KMS-11 (cell line): ENCODE data around the gene SLC49A4.

ENCODE experiments used
- H2AFZ ChIP-seq: fragments of 200-600 bp; sonication (generic); 2 replicates; pipeline ENCODE4 v1.6.1; 2016; ENCODE audit warnings: antibody characterized with exemption, mixed run types, low read depth
- H3K27ac ChIP-seq: fragments of 200-600 bp; sonication (generic); 2 replicates; pipeline ENCODE4 v1.6.1; 2016; ENCODE audit warnings: mild to moderate bottlenecking, mixed run types
- H3K27me3 ChIP-seq: fragments of 200-600 bp; sonication (generic); 2 replicates; pipeline ENCODE4 v1.6.1; 2017; ENCODE audit warnings: mild to moderate bottlenecking, low read depth, mixed run types, moderate library complexity; ENCODE audit not compliant: insufficient read depth
- H3K36me3 ChIP-seq: fragments of 200-600 bp; sonication (generic); 2 replicates; pipeline ENCODE4 v1.6.1; 2017; ENCODE audit warnings: mild to moderate bottlenecking, mixed run types; ENCODE audit not compliant: insufficient read depth
- H3K4me1 ChIP-seq: fragments of 200-600 bp; sonication (generic); 2 replicates; pipeline ENCODE4 v1.6.1; 2016; ENCODE audit warnings: mild to moderate bottlenecking, low read depth, mixed run types; ENCODE audit not compliant: poor library complexity, severe bottlenecking
- H3K4me2 ChIP-seq: fragments of 200-600 bp; sonication (generic); 2 replicates; pipeline ENCODE4 v1.7.0; 2016; ENCODE audit warnings: mild to moderate bottlenecking, mixed run types
- H3K4me3 ChIP-seq: fragments of 200-600 bp; sonication (generic); IDR thresholded peaks from 2 replicates; pipeline ENCODE4 v1.6.1; 2017; ENCODE audit warnings: low read depth, low read length, mixed read lengths; ENCODE audit not compliant: insufficient read depth
- H3K79me2 ChIP-seq: fragments of 200-600 bp; sonication (generic); 2 replicates; pipeline ENCODE4 v1.6.1; 2016; ENCODE audit warnings: low read depth, mixed run types; ENCODE audit not compliant: insufficient read depth
- H3K9ac ChIP-seq: fragments of 200-600 bp; sonication (generic); 2 replicates; pipeline ENCODE4 v1.6.1; 2016; ENCODE audit warnings: mild to moderate bottlenecking, mixed run types
- H4K20me1 ChIP-seq: fragments of 200-600 bp; sonication (generic); 2 replicates; pipeline ENCODE4 v1.6.1; 2016; ENCODE audit warnings: mild to moderate bottlenecking, mixed run types; ENCODE audit not compliant: insufficient read depth
- CTCF ChIP-seq: fragments of 200-600 bp; sonication (generic); conservative IDR thresholded peaks from 2 replicates; pipeline ENCODE4 v1.6.1; 2017; ENCODE audit warnings: low read depth, mild to moderate bottlenecking, antibody characterized with exemption, low read length, moderate library complexity, mixed read lengths

The SLC49A4 gene

DNA sequence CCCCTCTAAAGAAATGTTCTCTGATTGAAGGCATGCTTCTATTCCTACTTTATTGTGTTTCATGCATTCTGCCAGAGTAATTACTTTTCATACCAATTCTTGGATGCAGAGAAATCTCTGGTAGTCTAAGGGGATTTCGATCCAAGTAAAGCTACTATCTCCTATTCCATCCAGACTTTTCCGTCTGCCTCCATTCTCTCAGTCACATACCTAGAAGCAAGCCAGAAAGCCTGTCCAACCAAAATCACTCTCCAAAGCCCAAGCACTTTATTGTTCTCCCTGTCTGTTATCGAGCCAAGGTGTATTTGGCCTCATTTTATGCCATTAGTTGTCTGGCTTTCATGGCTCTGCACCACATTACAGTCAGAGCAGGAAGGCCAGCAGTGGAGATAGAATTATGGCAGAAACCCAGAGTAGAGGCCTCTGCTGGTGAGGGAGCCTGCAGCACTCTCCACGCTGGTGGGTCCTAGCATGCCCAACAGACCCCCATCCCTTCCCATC is 95.9 kb downstream of the SLC49A4 start:
- Histone ChIP-seq H3K36me3 (no peaks in the 10 kb centered on the region), H2AFZ (no peak overlapping the region), H3K27ac (no peak overlapping the region), H3K4me1 (no peaks in the 10 kb centered on the region), H3K4me3 (no peak overlapping the region), H3K79me2 (no peaks in the 10 kb centered on the region), H3K9ac (no peak overlapping the region), H4K20me1 (no peaks in the 10 kb centered on the region), H3K4me2 (no peak overlapping the region), H3K27me3 (no peaks in the 10 kb centered on the region)
- TF ChIP-seq CTCF: no peak

GRCh38 chr3:122892118-122892960 is 97.5 kb downstream of the SLC49A4 start:
- Histone ChIP-seq H3K79me2 (no peaks in the 10 kb centered on the region), H3K27me3 (no peaks in the 10 kb centered on the region), H4K20me1 (no peaks in the 10 kb centered on the region), H3K4me3 (no peak overlapping the region), H3K4me1 (no peaks in the 10 kb centered on the region), H3K27ac (no peak overlapping the region), H2AFZ (no peak overlapping the region), H3K4me2 (no peak overlapping the region), H3K36me3 (no peaks in the 10 kb centered on the region), H3K9ac (no peak overlapping the region)
- no peak for TF ChIP-seq CTCF

- Histone ChIP-seq H3K36me3 (no peaks in the 10 kb centered on the region), H2AFZ (no peak overlapping the region), H3K27ac (no peak overlapping the region), H4K20me1 (no peaks in the 10 kb centered on the region), H3K79me2 (no peaks in the 10 kb centered on the region), H3K27me3 (no peaks in the 10 kb centered on the region), H3K4me2 (no peak overlapping the region), H3K9ac (no peak overlapping the region), H3K4me3 (no peak overlapping the region), H3K4me1 (no peaks in the 10 kb centered on the region)
- no peak for TF ChIP-seq CTCF
Observed at GRCh38 chr3:122893282-122893681, 98.4 kb downstream of the SLC49A4 start.

DNA sequence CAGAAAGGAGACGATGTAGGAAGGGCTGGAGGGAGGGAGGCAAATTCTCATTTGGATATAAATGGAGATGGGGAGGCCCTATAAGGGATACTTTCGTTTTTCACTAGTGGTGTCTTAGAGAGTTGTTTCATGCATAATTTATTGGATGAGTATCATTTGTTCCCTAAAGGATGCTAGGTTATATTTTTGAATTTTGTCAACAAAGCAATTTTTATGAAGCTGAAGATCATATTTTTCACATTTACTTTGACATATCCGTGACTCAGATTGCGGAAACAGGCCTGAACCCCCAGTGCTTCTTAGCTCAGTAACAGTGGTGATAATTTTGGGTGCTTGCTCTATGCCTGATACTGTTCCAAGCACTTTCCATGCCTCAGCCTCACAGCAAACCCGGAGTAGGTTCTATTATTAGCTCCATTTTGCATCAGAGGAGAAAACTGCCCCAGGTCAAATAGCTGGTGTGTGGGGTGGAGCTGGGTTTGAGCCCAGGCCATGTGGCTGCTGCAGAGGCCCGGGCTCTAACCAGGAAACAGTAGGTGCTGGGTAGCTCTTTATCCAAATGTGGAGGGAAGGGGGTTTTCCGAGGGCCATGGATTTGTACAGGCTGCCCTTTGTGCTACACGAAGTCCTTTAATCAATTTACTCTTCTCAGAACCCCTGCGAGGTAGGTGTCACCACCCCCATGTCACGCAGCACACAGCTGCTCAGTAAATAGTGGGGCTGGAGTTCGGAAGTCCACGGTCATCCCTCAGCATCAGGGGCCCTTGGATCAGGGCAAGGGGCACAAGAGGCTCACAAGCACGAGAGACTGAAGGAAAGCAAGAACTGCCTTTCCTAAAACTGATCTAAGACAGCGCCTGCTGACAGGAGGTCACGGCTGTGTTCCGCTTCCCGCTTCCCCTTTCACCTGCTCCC is 99.1 kb downstream of the SLC49A4 start:
- TF ChIP-seq CTCF: no peak
- Histone ChIP-seq H3K9ac (no peak overlapping the region), H4K20me1 (no peaks in the 10 kb centered on the region), H3K27ac (no peak overlapping the region), H3K4me3 (no peak overlapping the region), H3K4me1 (no peaks in the 10 kb centered on the region), H3K27me3 (no peaks in the 10 kb centered on the region), H3K4me2 (no peak overlapping the region), H3K36me3 (no peaks in the 10 kb centered on the region), H2AFZ (no peak overlapping the region), H3K79me2 (no peaks in the 10 kb centered on the region)
